ENCODE measurements around the gene MAP2K5. TPM values are rescaled to one million over a fixed set of nuclear protein-coding genes. Genes with fewer than 3 reads are reported as not detected.
A peak's percentile ranks its signal among the peaks of the same experiment; 100 is the strongest.

Gene MAP2K5
- total RNA-seq, 1 experiment from 2014 or later, result 15.0 TPM

GRCh38 chr15:67812241-67812644 lies 269.7 kb downstream of the MAP2K5 start:
- no peaks in the 10 kb centered on the region; a peak in 1 of 7 replicates for H3K36me3 Mint-ChIP-seq (ENCODE audit: insufficient read depth in 1 of 3, low read depth in 3 of 3)
- TF ChIP-seq CTCF (conservative IDR thresholded peaks at IDR 0.05), result no peak
- no peaks in the 10 kb centered on the region for H3K79me1 ChIP-seq (ENCODE audit: insufficient read depth, low read depth, low read length, poor library complexity, severe bottlenecking)
- peak overlapping the region; percentile 6; the same call in 1 of the 2 replicates for H3K14ac ChIP-seq (ENCODE audit: insufficient read depth, low read length)
- H2BK12ac ChIP-seq (ENCODE audit: insufficient read length, low read depth, low read length), result no peak overlapping the region
- no peak overlapping the region for H2AK5ac ChIP-seq (ENCODE audit: insufficient read length, low read length)
- no peak overlapping the region for H3K56ac ChIP-seq (ENCODE audit: insufficient read length, low read depth, low read length)
- H4K5ac ChIP-seq (ENCODE audit: insufficient read length, low read depth, low read length), result no peak overlapping the region
- H3K9me3 Mint-ChIP-seq, result peaks cover 0 to 2% of the 10 kb centered on the region in 2 experiments; a peak in 1 of 5 replicates
- H3K79me2 ChIP-seq (ENCODE audit: insufficient read depth, low read length), result no peaks in the 10 kb centered on the region
- H3K4me2 ChIP-seq (ENCODE audit: insufficient read depth, insufficient read length, low read length), result no peak overlapping the region
- no peak overlapping the region; a peak in 1 of 5 replicates for H3K4me3 Mint-ChIP-seq
- H2BK20ac ChIP-seq (ENCODE audit: low read depth, low read length, poor library complexity, severe bottlenecking), result no peak overlapping the region
- no peaks in the 10 kb centered on the region for H3K4me1 ChIP-seq (ENCODE audit: insufficient read depth, low read length)
- H4K20me1 ChIP-seq (ENCODE audit: control insufficient read depth, insufficient read depth, insufficient read length), result no peaks in the 10 kb centered on the region
- H3K27ac ChIP-seq (ENCODE audit: insufficient read length, low read depth, low read length), result no peak overlapping the region
- H3K18ac ChIP-seq (ENCODE audit: insufficient read length, low read depth, low read length), result no peak overlapping the region
- H2AFZ ChIP-seq (ENCODE audit: low read length), result no peak overlapping the region
- H3K4me1 Mint-ChIP-seq, result peaks cover 9 to 19% of the 10 kb centered on the region in 2 experiments; a peak in 3 of 4 replicates
- H3K4ac ChIP-seq (ENCODE audit: low read depth, low read length), result no peak overlapping the region
- H2BK15ac ChIP-seq (ENCODE audit: low read depth, low read length), result no peak overlapping the region
- H3T11ph ChIP-seq (ENCODE audit: low read length), result no peak overlapping the region
- no peak overlapping the region for H3K23ac ChIP-seq (ENCODE audit: insufficient read length, low read depth, low read length)
- no peaks in the 10 kb centered on the region for H3K27me3 ChIP-seq (ENCODE audit: insufficient read depth, low read length)
- no peaks in the 10 kb centered on the region for H3K9me3 ChIP-seq (ENCODE audit: control insufficient read depth, low read depth, low read length)
- no peak overlapping the region for H4K8ac ChIP-seq (replicated peaks; ENCODE audit: insufficient read length, low read depth, low read length)
- H3K27ac Mint-ChIP-seq, result no peak overlapping the region
- no peaks in the 10 kb centered on the region for H3K23me2 ChIP-seq (ENCODE audit: insufficient read length, low read depth, low read length, poor library complexity, severe bottlenecking)
- H3K9ac ChIP-seq (ENCODE audit: extremely low read depth, insufficient read length, low read length), result no peak overlapping the region
- H4K91ac ChIP-seq (ENCODE audit: insufficient read length, low read depth, low read length), result no peak overlapping the region
- no peak overlapping the region for H2BK5ac ChIP-seq (ENCODE audit: insufficient read length, low read length)
- peaks cover 23% of the 10 kb centered on the region for H3K27me3 Mint-ChIP-seq (ENCODE audit: low read depth)
- no CpG with 5 or more reads among the region's 11 CpGs for WGBS (ENCODE audit: extremely low coverage, insufficient read length, low lambda C conversion rate)
- no peak overlapping the region for H2BK120ac ChIP-seq (ENCODE audit: low read depth, low read length, poor library complexity, severe bottlenecking)
- peak; percentile 44 for DNase-seq
